Measurements from ENCODE around the gene SP1. TPM values are rescaled to one million over a fixed set of nuclear protein-coding genes. Genes with fewer than 3 reads are reported as not detected.
A peak's percentile ranks its signal among the peaks of the same experiment; 100 is the strongest.
"Not testable (repeated sequence)": the region's sequence is repeated elsewhere in the genome, so short reads cannot be mapped to it uniquely, and the experiment has no call there.

The SP1 gene
- 10 to 100 TPM; 56.1 to 83.4 (median 67.8) TPM for total RNA-seq

GRCh38 chr12:53380104-53380793 is at the start of gene SP1:
Gene SP1 (plus strand): TSS chr12:53380176. CDS start chr12:53380292, 116 bp downstream.
- peak within 1 kb of the TSS; percentile 84 to 95 (median 86) for H3K4me3 ChIP-seq
- no peaks in the 10 kb centered on the region for H3K27me3 ChIP-seq
- TF ChIP-seq POLR2A (IDR thresholded peaks at IDR 0.05): peak; percentile 42 to 55
- no peak for TF ChIP-seq CTCF (IDR thresholded peaks at IDR 0.05)
- H3K36me3 ChIP-seq: peaks cover 0 to 36% (median 0%) of the 10 kb centered on the region in 3 donors
- H3K27ac ChIP-seq: peak within 1 kb of the TSS; percentile 97 to 100 (median 100)
- H3K9me3 ChIP-seq: no peaks in the 10 kb centered on the region
- DNase-seq: peak; percentile 95 to 99 (median 99)
- H3K4me1 ChIP-seq: peaks cover 3 to 50% (median 23%) of the 10 kb centered on the region in 4 donors

- H3K4me1 ChIP-seq: peaks cover 0 to 7% (median 3%) of the 10 kb centered on the region in 4 donors
- no peaks in the 10 kb centered on the region for H3K27me3 ChIP-seq
- no peaks in the 10 kb centered on the region for H3K9me3 ChIP-seq
- no peaks in the 10 kb centered on the region for H3K36me3 ChIP-seq
- TF ChIP-seq POLR2A (IDR thresholded peaks at IDR 0.05): no peak
- TF ChIP-seq CTCF (IDR thresholded peaks at IDR 0.05): no peak
- H3K4me3 ChIP-seq: no peak overlapping the region
- H3K27ac ChIP-seq: no peak overlapping the region
- DNase-seq: no peak
Measured at GRCh38 chr12:53330671-53331070, 49.3 kb upstream of the SP1 start.

GRCh38 chr12:53332339-53332738 is 47.6 kb upstream of the SP1 start:
- not testable (repeated sequence) for H3K27me3 ChIP-seq

GRCh38 chr12:53332744-53333143 is 47.2 kb upstream of the SP1 start:
- Histone ChIP-seq H3K36me3 (no peaks in the 10 kb centered on the region), H3K27me3 (no peaks in the 10 kb centered on the region), H3K4me1 (no peaks in the 10 kb centered on the region), H3K4me3 (no peak overlapping the region), H3K27ac (no peak overlapping the region), H3K9me3 (no peaks in the 10 kb centered on the region)
- TF ChIP-seq POLR2A (IDR thresholded peaks at IDR 0.05): no peak
- TF ChIP-seq CTCF (IDR thresholded peaks at IDR 0.05): no peak
- DNase-seq: no peak

More at GRCh38 chr12:53332339-53332738, 47.6 kb upstream of the SP1 start:
- H3K4me3 ChIP-seq, H3K9me3 ChIP-seq, H3K4me1 ChIP-seq, H3K27ac ChIP-seq, DNase-seq, H3K36me3 ChIP-seq: not testable (repeated sequence)

- no peak overlapping the region for H3K27ac ChIP-seq
- H3K36me3 ChIP-seq: no peaks in the 10 kb centered on the region
- H3K4me1 ChIP-seq: no peaks in the 10 kb centered on the region
- H3K4me3 ChIP-seq: no peak overlapping the region
- DNase-seq: no peak
- no peak for TF ChIP-seq POLR2A (IDR thresholded peaks at IDR 0.05)
- TF ChIP-seq CTCF (IDR thresholded peaks at IDR 0.05): no peak
- no peaks in the 10 kb centered on the region for H3K9me3 ChIP-seq
- no peaks in the 10 kb centered on the region for H3K27me3 ChIP-seq
Measured at GRCh38 chr12:53333289-53333688, 46.7 kb upstream of the SP1 start.

- DNase-seq: no peak
- no peaks in the 10 kb centered on the region for H3K9me3 ChIP-seq
- peaks cover 0 to 5% of the 10 kb centered on the region in 2 donors for H3K27me3 ChIP-seq
- H3K4me1 ChIP-seq: no peaks in the 10 kb centered on the region
- H3K36me3 ChIP-seq: no peaks in the 10 kb centered on the region
- no peak overlapping the region for H3K4me3 ChIP-seq
- no peak overlapping the region for H3K27ac ChIP-seq
- no peak for TF ChIP-seq POLR2A (IDR thresholded peaks at IDR 0.05)
- no peak for TF ChIP-seq CTCF (IDR thresholded peaks at IDR 0.05)
Measured at GRCh38 chr12:53333845-53334244, 46.1 kb upstream of the SP1 start.
